AG04449 (cell line): ENCODE measurements around the gene PRM3.

Experiments
- CTCF ChIA-PET: fragments of 350-600 bp; formaldehyde crosslinking; extraction: SDS; loops from one replicate; lab custom pipeline; 2021; ENCODE audit warnings: antibody characterized with exemption; lab: Yijun Ruan, JAX
- POLR2A ChIA-PET: fragments of 400-600, 350-600 bp; formaldehyde crosslinking; extraction: SDS; loops from one replicate; lab custom pipeline; 2020; ENCODE audit warnings: antibody characterized with exemption, inconsistent platforms; lab: Yijun Ruan, JAX
- DNase-seq: peaks from one replicate; pipeline ENCODE4 v3.0.0-alpha.2; 2010; ENCODE audit warnings: low read depth, low spot score
- H3K4me3 ChIP-seq: 2 replicates; pipeline ENCODE4 v1.5.1; 2011; ENCODE audit warnings: low read depth, mild to moderate bottlenecking, control low read depth, low read length
- CTCF ChIP-seq: IDR thresholded peaks from one replicate; pipeline ENCODE4 v1.5.1; 2011; ENCODE audit warnings: mild to moderate bottlenecking, moderate library complexity, low read length, control low read depth, inconsistent platforms; ENCODE audit not compliant: insufficient read depth; ENCODE audit errors: missing control alignments

PRM3 gene

GRCh38 chr16:11264155-11264832 is 9.1 kb downstream of the PRM3 start:
- DNase-seq, result no peak
- TF ChIP-seq CTCF, result no peak
- H3K4me3 ChIP-seq, result no peak overlapping the region
- ChIA-PET CTCF (interaction anchor here (1.4 to 13.4 kb wide), 3 partner anchors 9 to 297 kb away, joined by 5 to 492 read pairs (median 155); partner anchors contain the start of gene SOCS1), POLR2A (no interaction called here)

- no peak for DNase-seq
- ChIA-PET CTCF (interaction anchor here (1.4 to 13.4 kb wide), 3 partner anchors 8 to 297 kb away, joined by 5 to 492 read pairs (median 155); partner anchors contain the start of gene SOCS1), POLR2A (no interaction called here)
- H3K4me3 ChIP-seq, result no peak overlapping the region
- no peak for TF ChIP-seq CTCF
These were observed 9.7 kb downstream of the PRM3 start for GRCh38 chr16:11263737-11264136.

GRCh38 chr16:11262915-11263314 is 10.5 kb downstream of the PRM3 start:
- no peak for TF ChIP-seq CTCF
- CTCF ChIA-PET, result interaction anchor here (10.7 to 13.4 kb wide), 2 partner anchors 92 to 296 kb away, joined by 155 to 492 read pairs; no protein-coding TSS in a partner anchor
- no peak for DNase-seq
- POLR2A ChIA-PET, result no interaction called here
- H3K4me3 ChIP-seq, result no peak overlapping the region

DNA sequence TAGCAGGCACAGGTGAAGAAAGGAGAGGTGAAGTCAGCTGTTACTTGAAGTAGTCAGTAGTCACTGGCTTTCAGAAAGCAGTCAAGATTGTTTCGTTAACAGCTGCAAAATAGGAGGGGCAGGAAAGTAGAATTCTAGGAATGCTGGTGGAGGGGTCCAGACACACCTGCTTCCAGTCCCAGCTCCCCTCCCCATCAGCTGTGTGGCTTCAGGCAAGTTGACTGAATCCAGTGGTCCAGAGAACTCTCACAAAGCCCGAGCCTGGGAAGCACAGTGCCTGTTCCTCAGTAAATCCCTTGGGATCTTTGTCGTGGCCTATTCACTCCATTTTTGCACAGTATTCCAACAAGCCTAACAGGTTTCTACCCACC is 12.8 kb downstream of the PRM3 start:
- CTCF ChIA-PET, result interaction anchor here (1.1 to 13.4 kb wide), 6 partner anchors 9 to 306 kb away, joined by 3 to 492 read pairs (median 6); partner anchors contain the start of gene TNP2
- POLR2A ChIA-PET, result no interaction called here
- DNase-seq, result no peak
- no peak overlapping the region for H3K4me3 ChIP-seq
- no peak for TF ChIP-seq CTCF

DNA sequence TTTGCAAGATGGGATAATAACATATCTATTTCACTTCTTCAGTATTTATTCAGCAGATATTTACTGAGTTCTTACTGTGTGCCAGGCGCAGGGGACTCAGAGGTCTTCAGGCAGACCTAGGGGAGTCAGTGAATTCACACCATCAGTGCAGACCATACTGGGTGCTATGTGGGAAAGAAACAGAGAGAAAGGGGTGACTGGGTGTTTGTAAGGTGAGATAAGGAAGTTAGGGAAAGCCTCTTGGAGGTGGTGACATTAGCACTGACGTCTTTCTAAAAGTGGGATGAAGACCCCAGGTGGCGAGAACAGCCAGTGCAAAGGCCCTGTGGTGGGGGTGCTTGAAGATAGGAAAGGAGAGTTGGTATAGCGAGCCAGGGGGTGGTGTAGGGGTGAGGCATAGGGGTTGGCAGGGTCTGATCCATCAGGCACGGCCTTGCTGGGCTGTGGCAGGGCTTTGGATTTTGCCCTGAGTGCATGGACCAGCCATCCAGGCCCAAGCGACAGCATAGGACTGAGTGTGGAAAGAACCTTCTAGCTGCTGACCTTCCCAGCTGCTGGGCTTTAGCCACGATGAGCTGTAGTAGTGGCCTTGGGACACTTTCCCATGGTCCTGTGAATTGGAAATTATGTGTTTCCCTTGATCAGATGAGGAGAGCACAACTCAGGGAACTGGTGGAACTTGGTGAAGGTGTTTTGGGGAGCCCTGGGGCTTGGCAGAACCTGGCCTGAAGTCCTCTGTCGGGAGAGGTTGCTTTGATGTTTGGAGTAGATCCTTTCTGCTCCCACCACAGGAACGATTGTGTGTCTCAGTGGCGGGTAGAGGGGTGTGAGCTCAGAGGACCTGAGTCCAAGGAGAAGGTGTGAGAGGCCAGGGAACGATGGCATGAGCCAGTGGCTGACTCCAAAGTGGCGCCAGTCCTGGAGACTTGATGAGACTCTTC is 13.5 kb downstream of the PRM3 start:
- ChIA-PET CTCF (interaction anchor here (0.7 to 13.4 kb wide), 10 partner anchors 8 to 306 kb away, joined by 3 to 492 read pairs (median 4); partner anchors contain the start of gene TNP2), POLR2A (no interaction called here)
- DNase-seq, result no peak
- no peak for TF ChIP-seq CTCF
- H3K4me3 ChIP-seq, result no peak overlapping the region
